Activated naive CD8-positive, alpha-beta T cell (primary cell): Measurements from ENCODE around the gene AMHR2.
"Not testable (repeated sequence)": the region's sequence is repeated elsewhere in the genome, so short reads cannot be mapped to it uniquely, and the experiment has no call there.

Experiments
- H3K27ac Mint-ChIP-seq: one replicate; pipeline ENCODE4 v1.8.0; 2021; ENCODE audit warnings: mixed read lengths
- H3K27me3 Mint-ChIP-seq: one replicate; pipeline ENCODE4 v1.8.0; 2021; ENCODE audit warnings: mixed read lengths
- H3K36me3 Mint-ChIP-seq: one replicate; pipeline ENCODE4 v1.8.0; 2021; ENCODE audit warnings: mixed read lengths
- H3K4me1 Mint-ChIP-seq: one replicate; pipeline ENCODE4 v1.8.0; 2021; ENCODE audit warnings: low read depth, mixed read lengths
- H3K4me3 Mint-ChIP-seq: one replicate; pipeline ENCODE4 v1.8.0; 2021; ENCODE audit warnings: mild to moderate bottlenecking, mixed read lengths
- H3K9me3 Mint-ChIP-seq: one replicate; pipeline ENCODE4 v1.8.0; 2021; ENCODE audit warnings: low read depth, mixed read lengths

Gene AMHR2

DNA sequence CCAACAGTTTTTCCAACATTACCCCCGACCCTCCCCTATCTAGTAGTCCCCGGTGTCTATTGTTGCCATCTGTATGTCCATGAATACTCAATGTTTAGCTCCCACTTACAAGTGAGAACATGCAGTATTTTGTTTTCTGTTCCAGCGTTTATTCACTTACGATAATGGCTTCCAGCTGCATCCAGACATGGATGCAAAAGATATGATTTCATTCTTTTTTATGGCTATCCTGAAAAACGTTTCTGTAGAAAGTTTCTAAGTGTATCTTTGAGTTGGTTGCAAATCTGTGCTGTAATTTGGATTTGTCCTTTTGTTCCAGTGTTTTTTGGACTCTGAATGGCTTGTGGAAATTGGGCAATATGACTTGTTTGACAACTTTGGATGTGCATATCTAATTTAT lies 31.9 kb upstream of the AMHR2 start:
- Mint-ChIP-seq H3K36me3 (peaks cover 6% of the 10 kb centered on the region), H3K9me3 (no peaks in the 10 kb centered on the region), H3K27ac (peak overlapping the region; percentile 61), H3K4me1 (peaks cover 51% of the 10 kb centered on the region), H3K4me3 (peak overlapping the region; percentile 65), H3K27me3 (no peaks in the 10 kb centered on the region)

GRCh38 chr12:53399896-53400295 lies 23.8 kb upstream of the AMHR2 start:
- H3K27ac Mint-ChIP-seq: no peak overlapping the region
- H3K9me3 Mint-ChIP-seq: no peaks in the 10 kb centered on the region
- H3K36me3 Mint-ChIP-seq: peaks cover 3% of the 10 kb centered on the region
- H3K27me3 Mint-ChIP-seq: no peaks in the 10 kb centered on the region
- H3K4me3 Mint-ChIP-seq: no peak overlapping the region
- peaks cover 17% of the 10 kb centered on the region for H3K4me1 Mint-ChIP-seq

DNA sequence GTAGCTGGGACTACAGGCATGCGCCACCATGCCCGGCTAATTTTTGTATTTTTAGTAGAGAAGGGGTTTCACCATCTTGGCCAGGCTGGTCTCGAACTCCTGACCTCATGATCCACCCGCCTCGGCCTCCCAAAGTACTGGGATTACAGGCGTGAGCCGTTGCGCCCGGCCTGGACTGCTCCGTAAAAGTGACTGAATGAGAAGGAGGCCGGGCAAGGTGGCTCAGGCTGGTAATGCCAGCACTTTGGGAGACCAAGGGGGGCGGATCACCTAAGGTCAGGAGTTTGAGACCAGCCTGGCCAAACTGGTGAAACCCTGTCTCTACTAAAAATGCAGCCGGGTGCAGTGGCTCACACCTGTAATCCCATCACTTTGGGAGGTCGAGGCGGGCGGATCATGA lies 21.3 kb upstream of the AMHR2 start:
- H3K4me3 Mint-ChIP-seq, H3K27me3 Mint-ChIP-seq, H3K36me3 Mint-ChIP-seq, H3K9me3 Mint-ChIP-seq, H3K27ac Mint-ChIP-seq: not testable (repeated sequence)
- H3K4me1 Mint-ChIP-seq: peaks cover 10% of the 10 kb centered on the region

- H3K27ac Mint-ChIP-seq: no peak overlapping the region
- H3K4me3 Mint-ChIP-seq: no peak overlapping the region
- H3K27me3 Mint-ChIP-seq: no peaks in the 10 kb centered on the region
- no peaks in the 10 kb centered on the region for H3K9me3 Mint-ChIP-seq
- peaks cover 3% of the 10 kb centered on the region for H3K36me3 Mint-ChIP-seq
- H3K4me1 Mint-ChIP-seq: peaks cover 9% of the 10 kb centered on the region
These were observed 20.8 kb upstream of the AMHR2 start for GRCh38 chr12:53402871-53403270.

GRCh38 chr12:53410951-53411350 lies 12.7 kb upstream of the AMHR2 start:
- Mint-ChIP-seq H3K27me3 (no peaks in the 10 kb centered on the region), H3K4me1 (peaks cover 28% of the 10 kb centered on the region), H3K4me3 (no peak overlapping the region), H3K36me3 (peaks cover 10% of the 10 kb centered on the region), H3K27ac (peak overlapping the region; percentile 46), H3K9me3 (no peaks in the 10 kb centered on the region)

DNA sequence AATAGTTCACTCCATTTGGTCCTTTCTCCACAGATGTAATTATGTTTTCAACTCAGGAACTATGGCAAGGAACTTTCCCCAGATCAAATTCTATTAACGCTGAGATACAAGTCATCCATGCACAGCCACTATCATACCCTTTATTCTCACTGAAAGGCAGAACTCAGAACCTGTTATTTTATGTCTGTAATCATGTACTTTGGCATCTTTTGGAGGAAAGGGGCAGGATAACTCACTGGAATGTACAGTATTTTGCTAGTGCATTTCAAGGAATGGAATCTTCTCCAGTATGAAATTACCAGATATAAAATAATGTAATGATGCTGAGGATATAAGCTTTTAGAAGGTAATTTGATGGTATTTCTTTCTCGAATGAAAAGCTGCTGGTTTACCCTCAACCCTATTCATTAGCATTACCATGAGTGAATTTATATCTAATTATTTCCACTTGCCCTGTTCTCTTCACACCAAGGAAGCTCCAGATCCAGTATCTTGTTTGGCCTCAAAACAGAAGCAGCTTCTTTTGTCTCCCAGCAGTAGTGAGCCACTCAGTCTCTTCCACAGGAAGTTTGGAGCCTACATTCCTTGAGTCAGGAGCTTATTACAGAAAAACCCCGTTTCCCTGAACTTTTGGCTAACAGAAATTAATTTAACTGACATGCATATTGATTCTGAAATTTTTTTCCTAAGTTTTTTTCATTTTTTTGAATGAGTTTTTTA lies 10.0 kb upstream of the AMHR2 start:
- no peak overlapping the region for H3K4me3 Mint-ChIP-seq
- H3K27ac Mint-ChIP-seq: peak overlapping the region; percentile 72
- peaks cover 46% of the 10 kb centered on the region for H3K4me1 Mint-ChIP-seq
- H3K36me3 Mint-ChIP-seq: peaks cover 10% of the 10 kb centered on the region
- H3K9me3 Mint-ChIP-seq: no peaks in the 10 kb centered on the region
- H3K27me3 Mint-ChIP-seq: no peaks in the 10 kb centered on the region

GRCh38 chr12:53414756-53415417 lies 8.8 kb upstream of the AMHR2 start:
- H3K9me3 Mint-ChIP-seq: no peaks in the 10 kb centered on the region
- H3K27ac Mint-ChIP-seq: peak overlapping the region; percentile 81
- no peaks in the 10 kb centered on the region for H3K27me3 Mint-ChIP-seq
- peaks cover 7% of the 10 kb centered on the region for H3K36me3 Mint-ChIP-seq
- peaks cover 56% of the 10 kb centered on the region for H3K4me1 Mint-ChIP-seq
- no peak overlapping the region for H3K4me3 Mint-ChIP-seq

DNA sequence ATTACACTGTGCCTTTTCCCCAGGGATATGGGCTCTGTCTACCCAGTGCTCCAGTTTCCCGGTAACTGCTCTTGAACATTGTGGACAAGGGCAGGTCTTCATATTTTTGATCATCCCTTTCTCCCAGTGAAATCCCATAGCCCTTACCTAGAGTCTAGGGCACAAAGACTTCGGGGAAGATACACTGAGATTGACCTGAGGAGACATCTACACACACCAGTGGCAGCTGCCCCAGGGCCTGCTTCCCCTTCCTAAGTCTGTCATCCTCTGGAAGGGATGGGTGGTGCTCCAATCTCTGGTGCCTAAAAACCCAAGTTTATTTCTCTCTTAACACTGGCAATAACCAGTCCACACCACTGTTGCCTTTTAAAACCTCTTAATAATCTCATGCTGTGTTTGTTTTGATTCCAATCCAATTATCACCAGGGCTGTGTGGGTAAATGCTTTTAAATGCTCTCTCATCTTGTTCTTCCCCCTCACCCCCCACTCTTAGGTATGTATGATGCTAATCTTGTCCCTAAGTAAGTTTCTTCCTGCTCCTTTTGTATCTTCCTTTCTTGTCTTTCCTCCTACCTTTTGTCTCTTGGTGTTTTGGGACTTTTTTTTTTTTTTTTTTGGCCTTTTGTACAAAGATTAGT lies 7.8 kb upstream of the AMHR2 start:
- not testable (repeated sequence) for H3K9me3 Mint-ChIP-seq, H3K27me3 Mint-ChIP-seq, H3K4me3 Mint-ChIP-seq, H3K36me3 Mint-ChIP-seq
- H3K27ac Mint-ChIP-seq: peak overlapping the region; percentile 81
- peaks cover 58% of the 10 kb centered on the region for H3K4me1 Mint-ChIP-seq

DNA sequence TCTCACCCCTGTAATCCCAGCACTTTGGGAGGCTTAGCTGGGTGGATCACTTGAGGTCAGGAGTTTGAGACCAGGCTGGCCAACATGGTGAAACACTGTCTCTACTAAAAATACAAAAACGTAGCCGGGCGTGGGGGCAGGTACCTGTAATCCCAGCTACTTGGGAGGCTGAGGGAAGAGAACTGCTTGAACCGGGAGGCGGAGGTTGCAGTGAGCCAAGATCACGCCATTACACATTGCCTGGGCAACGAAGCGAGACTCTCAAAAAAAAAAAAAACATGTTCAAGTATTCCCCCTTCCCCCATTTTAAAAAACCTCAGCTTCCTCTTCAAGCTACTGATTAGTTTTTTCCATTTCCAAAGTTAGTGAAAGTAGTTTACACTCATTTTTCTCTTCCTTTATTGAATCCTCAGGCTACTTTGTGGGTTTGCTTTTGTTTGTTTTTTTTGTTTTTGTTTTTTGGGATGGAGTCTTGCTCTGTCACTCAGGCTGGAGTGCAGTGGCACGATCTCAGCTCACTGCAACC lies 6.3 kb upstream of the AMHR2 start:
- H3K4me1 Mint-ChIP-seq: peaks cover 57% of the 10 kb centered on the region
- H3K27ac Mint-ChIP-seq: peak overlapping the region; percentile 74
- H3K36me3 Mint-ChIP-seq, H3K27me3 Mint-ChIP-seq, H3K9me3 Mint-ChIP-seq: not testable (repeated sequence)
- peak overlapping the region; percentile 25 for H3K4me3 Mint-ChIP-seq

GRCh38 chr12:53418221-53418620 lies 5.4 kb upstream of the AMHR2 start:
- H3K27me3 Mint-ChIP-seq: no peaks in the 10 kb centered on the region
- H3K4me3 Mint-ChIP-seq: no peak overlapping the region
- H3K36me3 Mint-ChIP-seq: peaks cover 2% of the 10 kb centered on the region
- H3K4me1 Mint-ChIP-seq: peaks cover 49% of the 10 kb centered on the region
- no peaks in the 10 kb centered on the region for H3K9me3 Mint-ChIP-seq
- no peak overlapping the region for H3K27ac Mint-ChIP-seq

DNA sequence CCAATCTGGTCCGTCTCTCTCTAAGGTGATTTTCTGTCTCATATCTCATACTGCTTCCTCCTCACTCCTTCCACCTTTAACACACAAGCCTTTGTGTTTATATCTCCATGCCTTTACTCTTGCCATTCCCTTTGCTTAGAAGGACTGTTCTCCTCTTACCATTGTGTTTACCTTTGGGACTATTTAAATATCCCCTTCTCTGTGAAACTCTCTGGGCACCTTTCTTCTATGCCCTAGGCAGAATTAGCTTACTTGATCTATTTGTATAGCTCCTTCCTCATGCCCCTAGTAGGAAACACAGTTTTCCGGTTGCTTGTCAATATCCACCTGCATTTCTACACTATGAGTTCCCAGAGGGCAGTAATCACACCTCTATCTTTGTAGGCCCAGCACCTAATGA lies 3.9 kb upstream of the AMHR2 start:
- Mint-ChIP-seq H3K27me3 (no peaks in the 10 kb centered on the region), H3K27ac (no peak overlapping the region), H3K36me3 (no peaks in the 10 kb centered on the region), H3K4me3 (no peak overlapping the region), H3K4me1 (peaks cover 42% of the 10 kb centered on the region), H3K9me3 (no peaks in the 10 kb centered on the region)

DNA sequence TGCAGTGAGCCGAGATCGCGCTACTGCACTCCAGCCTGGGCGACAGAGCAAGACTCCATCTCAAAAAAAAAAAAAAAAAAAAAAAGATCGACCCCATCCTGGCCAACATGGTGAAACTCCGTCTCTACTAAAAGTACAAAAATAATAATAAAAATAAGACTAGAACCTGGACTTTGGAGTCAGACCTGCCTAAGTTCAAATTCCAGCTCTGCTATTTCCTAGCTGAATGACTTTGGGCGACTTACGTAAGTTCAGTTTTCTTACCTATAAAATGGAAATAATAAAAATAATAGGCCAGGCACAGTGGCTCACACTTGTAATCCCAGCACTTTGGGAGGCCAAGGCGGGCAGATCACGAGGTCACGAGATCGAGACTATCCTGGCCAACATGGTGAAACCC lies 1.4 kb upstream of the AMHR2 start:
- not testable (repeated sequence) for H3K4me3 Mint-ChIP-seq, H3K27ac Mint-ChIP-seq, H3K27me3 Mint-ChIP-seq, H3K36me3 Mint-ChIP-seq, H3K9me3 Mint-ChIP-seq
- peaks cover 31% of the 10 kb centered on the region for H3K4me1 Mint-ChIP-seq

GRCh38 chr12:53424626-53425514 lies 1.2 kb downstream of the AMHR2 start:
- H3K27ac Mint-ChIP-seq: no peak overlapping the region
- H3K9me3 Mint-ChIP-seq: no peaks in the 10 kb centered on the region
- H3K4me1 Mint-ChIP-seq: peaks cover 18% of the 10 kb centered on the region
- H3K27me3 Mint-ChIP-seq: no peaks in the 10 kb centered on the region
- H3K4me3 Mint-ChIP-seq: no peak overlapping the region
- no peaks in the 10 kb centered on the region for H3K36me3 Mint-ChIP-seq

- Mint-ChIP-seq H3K27me3 (no peaks in the 10 kb centered on the region), H3K36me3 (no peaks in the 10 kb centered on the region), H3K9me3 (no peaks in the 10 kb centered on the region), H3K27ac (no peak overlapping the region), H3K4me1 (peaks cover 17% of the 10 kb centered on the region), H3K4me3 (no peak overlapping the region)
These were observed 2.0 kb downstream of the AMHR2 start for GRCh38 chr12:53425515-53426150.
